Testis (tissue), 2 donors: ENCODE data around the gene BANK1.

Experiments used
- POLR2A ChIP-seq: fragments of 450-650 bp; IDR thresholded peaks from one replicate; pipeline ENCODE4 v1.6.1; 2017; ENCODE audit warnings: antibody characterized with exemption, mild to moderate bottlenecking, moderate library complexity
- TF ChIP-seq, protein P1 (sequence below), 3 experiments: fragments of 450-650 bp in 2 of 3; fragments of 200-600 bp in 1 of 3; sonication (generic) in 1 of 3; IDR thresholded peaks; one replicate each; pipeline ENCODE4 v1.5.1; 2016 to 2019; ENCODE audit warnings: antibody characterized with exemption in 3 of 3, mild to moderate bottlenecking in 2 of 3, moderate library complexity in 1 of 3

DNA sequence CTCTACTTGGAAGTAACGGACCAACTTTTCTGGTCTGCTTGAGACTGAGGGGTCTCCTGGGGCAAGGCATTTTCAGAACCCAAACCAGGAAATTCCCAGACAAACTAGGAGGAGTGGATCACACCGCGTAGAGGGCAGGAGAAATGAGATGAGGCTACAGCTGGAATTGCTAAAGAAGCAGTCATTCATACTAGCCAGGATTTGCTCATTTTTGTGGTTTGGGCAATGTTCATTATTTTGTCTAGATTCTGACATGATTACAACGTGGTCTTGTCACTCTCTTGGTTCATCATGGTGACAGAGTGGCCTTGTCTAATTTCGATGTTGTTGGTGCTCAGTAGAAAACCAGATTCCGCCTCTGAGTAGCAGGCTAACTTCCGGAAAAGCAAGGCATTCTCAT is 63.2 kb downstream of the BANK1 start:
- TF ChIP-seq, protein P1, sequence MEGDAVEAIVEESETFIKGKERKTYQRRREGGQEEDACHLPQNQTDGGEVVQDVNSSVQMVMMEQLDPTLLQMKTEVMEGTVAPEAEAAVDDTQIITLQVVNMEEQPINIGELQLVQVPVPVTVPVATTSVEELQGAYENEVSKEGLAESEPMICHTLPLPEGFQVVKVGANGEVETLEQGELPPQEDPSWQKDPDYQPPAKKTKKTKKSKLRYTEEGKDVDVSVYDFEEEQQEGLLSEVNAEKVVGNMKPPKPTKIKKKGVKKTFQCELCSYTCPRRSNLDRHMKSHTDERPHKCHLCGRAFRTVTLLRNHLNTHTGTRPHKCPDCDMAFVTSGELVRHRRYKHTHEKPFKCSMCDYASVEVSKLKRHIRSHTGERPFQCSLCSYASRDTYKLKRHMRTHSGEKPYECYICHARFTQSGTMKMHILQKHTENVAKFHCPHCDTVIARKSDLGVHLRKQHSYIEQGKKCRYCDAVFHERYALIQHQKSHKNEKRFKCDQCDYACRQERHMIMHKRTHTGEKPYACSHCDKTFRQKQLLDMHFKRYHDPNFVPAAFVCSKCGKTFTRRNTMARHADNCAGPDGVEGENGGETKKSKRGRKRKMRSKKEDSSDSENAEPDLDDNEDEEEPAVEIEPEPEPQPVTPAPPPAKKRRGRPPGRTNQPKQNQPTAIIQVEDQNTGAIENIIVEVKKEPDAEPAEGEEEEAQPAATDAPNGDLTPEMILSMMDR (IDR thresholded peaks at IDR 0.05): no peak
- TF ChIP-seq POLR2A: no peak
